ENCODE results near the gene TET1. TPM values are rescaled to one million over a fixed set of nuclear protein-coding genes. Genes with fewer than 3 reads are reported as not detected.

Gene TET1
- total RNA-seq, 2 experiments from 2014 or later, result 3.3 to 3.4 TPM

GRCh38 chr10:68600041-68600778 is 40.1 kb downstream of the TET1 start:
- peaks cover 26% of the 10 kb centered on the region for H3K4me1 ChIP-seq (ENCODE audit: insufficient read depth, low read length, poor library complexity, severe bottlenecking)
- H3K4me2 ChIP-seq (ENCODE audit: low read length), result peak overlapping the region; percentile 79
- TSS peak; percentile 79 for BruUV-seq (replicated peaks)
- H3K9me3 ChIP-seq (ENCODE audit: low read length), result no peaks in the 10 kb centered on the region
- peaks cover 8% of the 10 kb centered on the region; the same call in 1 of the 2 replicates for H3K79me2 ChIP-seq (ENCODE audit: insufficient read depth, low read depth, low read length)
- H3K27ac ChIP-seq (ENCODE audit: low read depth, low read length, poor library complexity, severe bottlenecking), result peak overlapping the region; percentile 67
- no peaks in the 10 kb centered on the region for H3K9me2 ChIP-seq (ENCODE audit: insufficient read depth, low read length)
- no peaks in the 10 kb centered on the region for H4K20me1 ChIP-seq (ENCODE audit: insufficient read depth, low read length)
- ChIA-PET CTCF (ENCODE audit: unreplicated experiment) (no interaction called here), POLR2A (interaction anchor here (0.5 to 2.5 kb wide), 10 partner anchors 10 to 124 kb away, joined by 3 to 9 read pairs (median 5); no protein-coding TSS in a partner anchor)
- intact Hi-C loops (cut with micrococcal nuclease; ENCODE audit: unreplicated experiment), result loop anchor here (1.0 kb wide), 1 partner anchor 40 kb away; the partner anchor contains the start of gene TET1
- DNase-seq (ENCODE audit: low spot score), result peak; percentile 84
- H3K36me3 ChIP-seq (ENCODE audit: insufficient read depth, low read length), result no peaks in the 10 kb centered on the region
- H2AFZ ChIP-seq (ENCODE audit: low read length), result peak overlapping the region; percentile 95
- TF ChIP-seq EZH2phosphoT487 (IDR thresholded peaks at IDR 0.05; ENCODE audit: borderline replicate concordance, low read depth, low read length), result no peak
- no peak for TF ChIP-seq CTCF (conservative IDR thresholded peaks at IDR 0.05; ENCODE audit: low read length)
- peak overlapping the region; percentile 67 for H3K4me3 ChIP-seq (ENCODE audit: low read depth, low read length, poor library complexity, severe bottlenecking)

- CTCF ChIA-PET (ENCODE audit: unreplicated experiment), result interaction anchor here (0.5 kb wide), 1 partner anchor 226 kb away, joined by 9 read pairs; the partner anchor contains the start of gene STOX1
Measured at GRCh38 chr10:68601501-68602265, 41.5 kb downstream of the TET1 start.

More at GRCh38 chr10:68601501-68602265, 41.5 kb downstream of the TET1 start:
- Histone ChIP-seq H3K27ac (ENCODE audit: low read depth, low read length, poor library complexity, severe bottlenecking) (peak overlapping the region; percentile 67), H3K9me2 (ENCODE audit: insufficient read depth, low read length) (no peaks in the 10 kb centered on the region), H3K36me3 (ENCODE audit: insufficient read depth, low read length) (no peaks in the 10 kb centered on the region), H4K20me1 (ENCODE audit: insufficient read depth, low read length) (no peaks in the 10 kb centered on the region), H2AFZ (ENCODE audit: low read length) (peak overlapping the region; percentile 95; the same call in 1 of the 2 replicates), H3K9me3 (ENCODE audit: low read length) (no peaks in the 10 kb centered on the region), H3K4me3 (ENCODE audit: low read depth, low read length, poor library complexity, severe bottlenecking) (peak overlapping the region; percentile 67), H3K4me1 (ENCODE audit: insufficient read depth, low read length, poor library complexity, severe bottlenecking) (peaks cover 26% of the 10 kb centered on the region), H3K4me2 (ENCODE audit: low read length) (peak overlapping the region; percentile 79), H3K79me2 (ENCODE audit: insufficient read depth, low read depth, low read length) (peaks cover 8% of the 10 kb centered on the region; the same call in 1 of the 2 replicates)
- no TSS peak for BruUV-seq (replicated peaks)
- DNase-seq (ENCODE audit: low spot score), result peak; percentile 13
- intact Hi-C loops (cut with micrococcal nuclease; ENCODE audit: unreplicated experiment), result no loop called here
- POLR2A ChIA-PET, result interaction anchor here (1.1 to 2.5 kb wide), 5 partner anchors 9 to 199 kb away, joined by 3 to 7 read pairs (median 5); no protein-coding TSS in a partner anchor
- TF ChIP-seq CTCF (conservative IDR thresholded peaks at IDR 0.05; ENCODE audit: low read length) (no peak), EZH2phosphoT487 (IDR thresholded peaks at IDR 0.05; ENCODE audit: borderline replicate concordance, low read depth, low read length) (no peak)
